Hepatocyte (in vitro differentiated cells): Measurements from ENCODE around the gene ARL5A.

ENCODE experiments used
- CTCF ChIP-seq: fragments of 200-600 bp; sonication (generic); IDR thresholded peaks from 2 replicates; pipeline ENCODE4 v1.5.1; 2016; ENCODE audit warnings: antibody characterized with exemption, mild to moderate bottlenecking; ENCODE audit not compliant: poor library complexity
- EZH2 ChIP-seq: fragments of 200-600 bp; sonication (generic); IDR thresholded peaks from 2 replicates; pipeline ENCODE4 v1.6.1; 2016; ENCODE audit warnings: antibody characterized with exemption, mild to moderate bottlenecking, borderline replicate concordance
- EZH2phosphoT487 ChIP-seq: fragments of 200-600 bp; sonication (generic); IDR thresholded peaks from one replicate; pipeline ENCODE4 v1.6.1; 2018; ENCODE audit warnings: antibody characterized with exemption, mild to moderate bottlenecking, low read depth, moderate library complexity; ENCODE audit not compliant: unreplicated experiment, severe bottlenecking

- no peak for TF ChIP-seq CTCF
- no peak for TF ChIP-seq EZH2phosphoT487
- no peak for TF ChIP-seq EZH2
Observed at GRCh38 chr2:151761193-151761592, 67.0 kb downstream of the ARL5A start.
